KOPT-K1 (cell line): ENCODE measurements around the gene BCAN.

Source experiments
- H3K27ac ChIP-seq: fragments of 200-600 bp; sonication (generic); 2 replicates; pipeline ENCODE4 v1.5.1; 2016; ENCODE audit warnings: antibody characterized with exemption, mild to moderate bottlenecking, low read depth, low read length; ENCODE audit not compliant: poor library complexity, severe bottlenecking
- H3K36me3 ChIP-seq: fragments of 200-600 bp; sonication (generic); 2 replicates; pipeline ENCODE4 v1.5.1; 2017; ENCODE audit warnings: antibody characterized with exemption, mild to moderate bottlenecking, low read length, moderate library complexity; ENCODE audit not compliant: insufficient read depth
- H3K9me3 ChIP-seq: fragments of 200-600 bp; sonication (generic); 2 replicates; pipeline ENCODE4 v1.5.1; 2017; ENCODE audit warnings: antibody characterized with exemption, low read length, mild to moderate bottlenecking; ENCODE audit not compliant: insufficient read depth, poor library complexity, severe bottlenecking

The BCAN gene

DNA sequence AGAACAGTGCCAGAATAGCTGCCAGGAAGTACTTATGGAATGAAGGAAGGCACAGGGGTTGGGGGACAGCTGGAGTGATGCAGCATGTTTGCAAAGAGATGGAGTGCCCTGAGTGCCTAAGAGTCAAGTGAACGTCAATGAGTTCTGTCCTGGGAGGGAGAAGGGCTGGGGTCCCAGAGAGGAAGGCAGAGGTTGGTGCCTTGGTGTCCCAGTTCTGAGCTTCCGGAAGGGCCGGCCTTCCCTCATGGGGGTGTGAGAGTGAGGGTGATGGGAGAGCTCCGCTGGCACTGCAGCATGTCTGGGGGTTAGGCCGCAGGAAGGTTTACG lies 17.7 kb downstream of the BCAN start:
- no peaks in the 10 kb centered on the region for H3K9me3 ChIP-seq
- H3K36me3 ChIP-seq: no peaks in the 10 kb centered on the region
- H3K27ac ChIP-seq: no peak overlapping the region

DNA sequence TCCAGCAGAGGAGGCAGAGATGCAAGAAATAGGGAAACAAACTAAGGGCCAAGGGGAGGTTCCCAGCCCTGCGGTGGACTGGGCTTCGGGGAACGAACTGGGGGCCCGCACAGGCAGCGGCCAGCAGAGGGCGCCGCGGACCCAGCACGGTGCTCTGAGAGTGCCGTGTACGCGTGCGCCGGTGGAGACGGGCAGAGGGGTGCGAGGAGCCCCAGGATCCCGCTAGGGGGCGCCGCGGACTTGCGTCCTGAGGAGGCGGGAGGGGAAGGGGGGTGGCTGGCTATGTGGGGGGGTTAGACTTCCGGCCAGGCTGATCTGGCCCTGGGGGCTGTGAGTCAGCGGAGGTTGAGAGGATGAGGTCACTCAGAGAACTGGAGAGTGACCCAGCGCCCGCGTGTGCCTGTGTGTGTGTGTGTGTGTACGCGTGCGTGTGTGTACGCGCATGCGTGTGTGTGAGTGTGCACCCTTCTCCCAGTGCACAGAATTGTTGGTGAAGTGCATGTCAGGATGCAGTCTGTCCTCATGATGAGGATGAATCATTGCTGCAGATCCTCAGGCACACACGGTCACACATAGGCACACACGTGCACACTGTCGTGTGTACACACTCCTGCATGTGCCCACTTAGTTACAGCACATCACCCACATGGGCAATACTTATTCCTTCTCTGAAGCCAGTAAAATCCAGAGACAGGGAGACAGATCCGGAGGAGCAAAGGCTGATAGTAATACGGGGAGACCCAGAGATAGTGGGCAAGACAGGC lies 18.3 kb downstream of the BCAN start:
- no peak overlapping the region for H3K27ac ChIP-seq
- H3K9me3 ChIP-seq: no peaks in the 10 kb centered on the region
- no peaks in the 10 kb centered on the region for H3K36me3 ChIP-seq

DNA sequence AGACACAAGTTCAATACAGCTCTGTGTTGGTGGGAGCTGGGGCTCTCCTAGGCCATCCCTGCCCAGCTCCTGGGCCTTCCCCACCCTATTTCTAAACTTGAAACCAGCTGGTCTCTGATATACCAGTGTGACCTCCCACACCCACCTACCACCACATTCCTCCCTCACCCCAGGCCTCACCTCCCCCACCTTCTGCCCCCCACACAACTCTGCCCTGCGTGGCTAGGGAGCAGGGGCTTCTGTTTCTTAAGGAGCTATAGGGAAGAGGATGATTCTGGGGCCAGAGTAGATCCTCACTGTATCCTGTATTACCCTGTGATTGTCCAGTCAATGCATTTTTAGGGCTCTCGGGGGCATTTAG lies 18.8 kb downstream of the BCAN start:
- Histone ChIP-seq H3K27ac (peak overlapping the region; percentile 10), H3K9me3 (no peaks in the 10 kb centered on the region), H3K36me3 (no peaks in the 10 kb centered on the region)

DNA sequence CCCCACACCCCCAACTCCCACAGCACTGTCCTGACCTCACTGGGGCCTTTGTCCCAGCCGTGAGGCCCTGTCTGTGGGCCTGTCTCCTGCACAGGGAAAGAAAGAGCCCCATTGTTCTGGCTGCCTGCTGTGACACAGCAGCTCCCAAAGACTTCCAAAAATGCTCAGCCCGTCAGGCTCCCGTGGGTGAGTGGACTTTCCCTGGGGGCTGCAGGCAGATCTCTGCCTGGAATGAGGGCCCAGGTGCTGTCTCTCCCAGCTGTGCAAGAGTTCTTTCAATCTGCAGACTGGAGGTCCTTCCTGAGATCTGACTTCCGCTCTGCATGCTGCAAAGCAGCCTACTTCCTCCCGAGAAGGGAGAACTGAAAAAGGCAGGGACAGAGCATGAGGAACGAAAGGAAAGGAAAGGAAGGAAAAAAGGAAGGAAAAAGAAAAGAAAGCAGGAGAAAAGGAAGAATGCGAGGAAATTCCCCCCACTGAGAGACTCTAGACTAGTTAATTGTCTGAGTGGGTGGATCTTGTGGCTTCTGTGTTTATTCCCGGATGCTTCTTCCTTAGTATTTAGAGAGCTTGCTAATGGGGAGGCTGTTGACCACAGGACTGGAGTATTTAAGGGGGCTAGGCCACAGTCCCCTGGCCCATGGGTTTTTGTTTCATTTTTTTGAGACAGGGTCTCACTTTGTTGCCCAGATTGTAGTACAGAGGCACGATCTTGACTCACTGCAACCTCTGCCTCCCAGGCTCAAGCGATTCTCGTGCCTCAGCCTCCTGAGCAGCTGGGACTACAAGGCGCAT lies 20.3 kb downstream of the BCAN start:
- Histone ChIP-seq H3K9me3 (no peaks in the 10 kb centered on the region), H3K27ac (no peak overlapping the region), H3K36me3 (no peaks in the 10 kb centered on the region)

DNA sequence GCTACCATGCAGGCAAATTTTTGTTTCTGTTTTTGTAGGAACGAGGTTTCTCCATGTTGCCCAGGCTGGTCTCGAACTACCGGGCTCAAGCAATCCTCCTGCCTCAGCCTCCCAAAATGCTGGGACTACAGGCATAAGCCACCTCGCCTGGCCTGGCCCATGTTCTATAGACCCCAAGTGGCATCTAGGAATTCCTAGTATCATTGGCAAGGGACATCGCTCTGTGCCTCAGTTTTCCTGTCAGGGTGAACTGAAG lies 20.8 kb downstream of the BCAN start:
- no peaks in the 10 kb centered on the region for H3K9me3 ChIP-seq
- no peaks in the 10 kb centered on the region for H3K36me3 ChIP-seq
- no peak overlapping the region for H3K27ac ChIP-seq

DNA sequence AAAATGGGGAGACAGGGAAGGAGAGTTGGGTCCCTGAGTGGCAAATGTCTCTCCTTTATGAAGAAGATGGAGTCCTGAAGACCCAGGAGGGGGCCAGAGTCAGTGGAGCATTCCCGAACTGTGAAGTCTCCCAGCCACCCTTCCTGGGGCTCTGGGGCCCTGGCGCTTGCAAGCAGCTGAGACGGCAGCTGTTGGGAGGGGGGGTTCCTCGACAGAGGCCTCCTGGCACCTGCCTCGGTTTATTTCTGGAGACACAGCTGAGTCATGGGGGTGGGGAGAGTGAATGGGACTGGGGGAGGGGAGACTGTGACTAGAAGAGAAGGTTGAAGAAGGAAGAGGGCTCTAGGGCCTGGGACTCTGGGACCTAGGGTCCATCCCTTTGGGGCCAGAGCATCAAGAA lies 21.3 kb downstream of the BCAN start:
- H3K9me3 ChIP-seq: no peaks in the 10 kb centered on the region
- no peak overlapping the region for H3K27ac ChIP-seq
- no peaks in the 10 kb centered on the region for H3K36me3 ChIP-seq

DNA sequence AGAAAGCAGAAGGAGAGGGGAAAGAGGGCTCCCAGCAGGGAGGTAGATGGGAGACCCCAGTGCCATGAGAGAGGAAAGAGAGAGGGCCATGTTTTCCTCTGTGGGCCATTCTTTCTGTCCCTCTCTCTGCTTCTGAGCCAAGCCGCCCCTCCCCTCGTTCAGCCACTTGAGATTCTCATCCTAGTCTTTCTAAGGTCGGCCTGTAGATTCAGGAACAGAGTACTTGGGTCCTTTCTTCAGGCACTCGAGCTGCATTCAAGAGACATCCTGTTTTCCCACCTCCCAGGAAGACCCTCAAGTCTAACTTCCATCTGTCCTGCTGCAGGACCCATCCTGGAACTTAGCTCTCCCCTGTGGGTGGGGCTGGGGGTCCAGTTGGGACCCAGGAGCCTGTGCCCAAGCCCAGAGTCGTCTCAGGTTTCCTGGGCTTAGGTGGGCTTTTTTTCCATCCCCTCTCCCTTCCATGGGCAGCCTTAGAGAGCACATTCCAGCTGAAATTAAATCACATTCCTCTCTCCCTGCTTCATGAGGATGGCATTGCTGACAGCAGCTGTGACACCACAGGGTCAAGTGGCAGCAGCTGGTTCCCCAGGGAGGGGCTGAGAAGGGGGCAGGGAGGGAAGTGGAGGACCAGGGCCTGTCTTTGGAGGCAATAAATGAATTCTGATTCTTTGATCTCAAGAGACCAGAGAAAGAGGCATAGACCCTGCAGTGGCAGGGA lies 22.3 kb downstream of the BCAN start:
- Histone ChIP-seq H3K9me3 (no peaks in the 10 kb centered on the region), H3K36me3 (no peaks in the 10 kb centered on the region), H3K27ac (no peak overlapping the region)

DNA sequence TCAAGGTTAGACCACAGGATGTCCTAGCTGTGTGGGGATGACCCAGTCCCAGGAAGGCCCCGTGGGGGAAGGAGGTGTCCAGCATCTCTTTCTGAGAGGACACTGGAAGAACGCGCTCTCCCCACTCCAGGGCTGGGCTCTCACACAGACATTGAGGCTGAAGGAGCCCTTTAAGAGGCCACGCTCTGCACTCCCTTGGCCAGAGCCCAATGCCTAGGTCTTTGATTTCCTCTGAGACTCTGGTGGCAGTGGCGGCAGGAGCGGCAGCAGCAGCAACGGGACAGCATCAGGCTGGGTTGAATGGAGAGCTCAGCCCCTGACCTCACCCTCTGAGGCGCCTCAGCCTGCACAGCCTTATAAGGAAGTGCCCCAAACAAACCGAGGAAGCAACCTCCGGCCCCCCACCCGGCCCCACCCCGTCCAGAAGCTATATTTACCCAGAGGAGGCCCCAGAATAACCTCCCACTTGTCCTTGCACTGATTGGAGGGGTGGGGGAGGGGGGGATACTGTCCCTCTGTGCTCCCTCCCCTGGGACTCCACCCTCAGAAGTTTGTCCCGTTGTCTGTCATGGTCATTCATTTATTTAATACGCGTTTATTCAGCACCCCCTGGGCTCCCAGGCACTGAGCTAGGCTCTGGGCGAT lies 23.0 kb downstream of the BCAN start:
- H3K9me3 ChIP-seq: no peaks in the 10 kb centered on the region
- H3K27ac ChIP-seq: no peak overlapping the region
- H3K36me3 ChIP-seq: no peaks in the 10 kb centered on the region

DNA sequence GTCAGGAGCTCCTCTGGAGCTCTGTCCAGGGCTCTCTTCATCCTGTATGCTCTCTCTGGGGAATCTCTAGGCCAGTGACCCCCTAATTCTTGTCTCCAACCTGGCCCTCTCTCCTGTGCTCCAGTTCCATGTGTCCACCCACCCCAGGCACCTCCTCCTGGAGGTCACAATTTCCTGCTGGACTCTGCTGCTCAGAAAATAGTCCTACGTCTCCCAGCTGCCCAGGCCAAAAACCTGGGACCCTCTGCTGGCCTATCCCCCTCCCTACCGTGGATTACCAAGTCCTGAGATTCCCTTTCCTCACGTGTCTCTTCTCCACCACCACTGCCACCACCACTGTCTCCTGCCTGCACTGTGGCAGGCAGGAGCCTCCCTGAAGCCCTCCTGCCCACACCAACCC lies 23.6 kb downstream of the BCAN start:
- H3K36me3 ChIP-seq: no peaks in the 10 kb centered on the region
- H3K27ac ChIP-seq: no peak overlapping the region
- no peaks in the 10 kb centered on the region for H3K9me3 ChIP-seq

DNA sequence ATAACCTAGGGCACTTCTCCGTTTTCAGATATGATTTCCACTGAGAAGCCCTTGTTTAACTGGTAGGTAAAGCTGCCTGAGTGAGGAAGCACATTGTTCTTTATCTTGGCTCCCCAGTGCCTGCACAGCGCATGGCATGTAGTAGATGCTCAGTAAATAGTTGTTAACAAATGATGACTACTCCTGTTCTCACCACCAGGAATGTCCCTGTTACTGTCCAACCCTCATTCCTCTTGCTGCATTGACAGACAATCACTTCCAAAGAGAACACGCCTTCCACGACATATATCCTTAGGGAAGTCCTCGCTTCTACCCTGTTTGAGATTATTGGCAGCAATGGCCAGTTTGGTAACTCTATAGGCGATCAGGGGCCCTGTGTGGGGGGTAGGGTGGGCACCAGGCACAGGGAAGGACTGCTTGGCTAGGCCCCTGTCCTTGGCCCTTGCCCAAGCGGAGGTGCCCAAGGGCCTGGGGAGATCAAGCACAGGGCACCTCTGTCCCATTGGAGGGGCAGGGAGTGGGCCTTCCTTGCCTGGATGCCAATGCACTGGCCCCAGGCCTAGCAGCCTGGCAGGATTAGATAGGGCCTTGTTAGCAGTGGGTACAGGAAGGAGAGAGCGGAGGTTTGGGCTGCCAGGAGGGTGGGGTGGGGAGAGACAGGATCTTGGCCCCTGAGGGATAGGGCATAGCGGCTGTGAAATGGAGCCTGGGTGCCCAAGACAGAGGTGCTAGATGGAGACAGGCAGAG lies 25.1 kb downstream of the BCAN start:
- Histone ChIP-seq H3K9me3 (no peaks in the 10 kb centered on the region), H3K36me3 (no peaks in the 10 kb centered on the region), H3K27ac (no peak overlapping the region)

DNA sequence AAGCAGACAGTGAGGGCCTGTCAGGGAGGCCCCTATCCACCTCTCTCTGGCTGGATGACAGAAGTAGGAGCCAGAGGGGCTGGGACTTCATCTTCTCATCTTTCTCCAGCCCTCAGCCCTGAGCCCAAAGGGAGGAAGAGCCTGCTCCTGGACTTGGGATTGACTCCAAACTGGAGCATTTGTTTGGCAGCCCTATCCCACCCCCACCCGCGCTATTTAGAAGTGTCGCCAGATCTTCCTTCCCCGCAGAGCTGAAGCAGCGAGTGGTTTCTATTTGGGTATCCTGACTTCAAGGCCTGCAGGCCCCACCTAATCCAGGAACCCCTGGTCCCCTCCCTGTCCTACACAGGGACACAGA lies 25.7 kb downstream of the BCAN start:
- H3K36me3 ChIP-seq: no peaks in the 10 kb centered on the region
- H3K9me3 ChIP-seq: no peaks in the 10 kb centered on the region
- no peak overlapping the region for H3K27ac ChIP-seq

DNA sequence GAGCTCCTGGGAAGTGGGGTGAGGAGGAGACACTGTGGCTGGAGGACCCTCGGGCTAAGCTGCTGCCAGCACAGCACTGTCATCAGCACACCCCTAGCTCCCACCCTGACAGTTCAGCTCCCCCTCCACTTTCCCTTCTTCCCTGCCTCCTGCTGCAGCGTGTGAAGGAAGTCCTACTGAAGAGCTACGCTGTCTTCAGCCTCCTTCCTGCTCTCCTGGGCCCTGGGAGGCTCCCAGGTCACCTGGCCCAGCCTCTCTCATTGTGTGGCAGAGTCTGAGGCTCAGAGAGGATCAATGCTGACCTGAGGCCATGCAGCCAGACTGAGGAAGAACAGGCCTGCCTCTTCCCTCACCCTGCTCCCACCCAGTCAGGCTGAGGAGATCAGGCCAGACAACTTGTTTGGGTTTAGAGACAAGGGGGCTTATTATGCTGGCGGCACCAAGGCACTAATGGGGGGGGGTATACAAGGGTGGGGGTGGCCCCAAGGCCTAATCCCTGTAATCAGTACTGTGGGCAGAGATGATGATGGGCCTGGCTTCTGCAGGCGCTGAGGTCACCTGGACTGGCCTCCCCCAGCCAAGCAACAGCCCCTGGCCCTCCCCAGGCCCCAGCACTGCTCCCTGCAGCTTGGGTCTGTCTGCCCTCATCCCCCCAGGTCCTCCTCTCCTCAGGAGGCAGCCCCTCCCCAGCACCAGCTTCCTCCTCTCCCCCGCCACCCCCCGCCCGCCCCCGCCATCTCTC lies 26.2 kb downstream of the BCAN start:
- Histone ChIP-seq H3K27ac (no peak overlapping the region), H3K36me3 (no peaks in the 10 kb centered on the region), H3K9me3 (no peaks in the 10 kb centered on the region)

DNA sequence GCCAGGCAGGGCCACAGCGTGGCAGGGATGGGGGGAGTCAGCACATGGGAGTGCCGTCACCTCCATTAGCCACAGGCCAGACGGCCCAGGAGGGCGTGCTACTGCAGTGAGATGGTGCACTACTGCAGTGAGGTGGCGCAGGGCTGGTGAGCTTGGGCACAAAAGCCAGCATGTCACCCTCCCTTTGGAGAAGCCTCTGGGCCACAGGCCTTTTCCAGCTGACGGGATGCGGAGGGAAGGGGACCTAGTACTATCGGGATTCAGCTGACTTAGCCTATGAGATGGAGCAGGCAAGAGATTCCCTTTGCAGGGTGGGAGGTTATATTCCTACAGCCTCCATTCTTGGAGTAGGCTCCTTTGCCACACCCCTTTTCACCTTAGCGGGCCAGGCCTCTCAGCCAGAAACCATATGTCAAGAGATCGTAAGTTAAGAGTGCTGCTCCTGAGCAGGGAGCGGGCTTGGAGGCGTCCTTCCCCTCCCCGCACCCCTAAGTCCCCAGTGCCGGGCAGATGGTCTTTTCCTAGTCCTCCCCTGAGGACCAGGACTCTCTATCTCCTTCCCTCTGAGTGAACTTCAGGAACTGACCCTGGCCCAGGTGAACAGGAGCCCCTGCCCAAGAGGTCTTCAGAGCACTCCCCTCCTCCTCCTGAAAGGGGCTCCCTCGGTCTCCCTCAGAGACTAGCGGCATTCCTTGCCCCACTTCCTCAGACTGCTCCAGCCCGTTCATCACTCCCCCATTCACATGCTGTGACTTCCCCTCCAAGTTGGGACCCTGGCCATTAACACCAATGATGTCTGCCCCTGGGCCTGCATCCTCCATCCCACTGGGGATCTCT lies 27.1 kb downstream of the BCAN start:
- Histone ChIP-seq H3K27ac (no peak overlapping the region), H3K9me3 (no peaks in the 10 kb centered on the region), H3K36me3 (no peaks in the 10 kb centered on the region)

DNA sequence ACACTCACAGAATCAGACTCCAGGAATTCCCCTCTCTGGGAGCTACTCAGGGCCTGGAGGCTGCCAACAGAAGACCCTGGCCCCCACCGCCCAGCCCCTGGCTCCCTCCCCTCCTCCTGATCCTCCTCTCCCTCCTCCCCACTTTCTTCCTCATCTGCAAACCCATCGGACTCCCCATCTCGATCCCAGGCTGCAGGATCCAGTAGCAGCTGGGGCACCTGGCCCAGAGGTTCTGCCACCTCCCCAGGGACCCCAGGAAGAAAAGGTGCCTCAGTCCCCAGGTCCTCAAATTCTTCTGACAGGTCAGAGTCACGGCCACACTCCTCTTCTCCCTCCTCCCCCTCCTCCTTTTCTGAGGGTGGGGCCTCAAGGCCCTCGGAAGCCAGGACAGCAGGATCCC lies 27.9 kb downstream of the BCAN start:
- Histone ChIP-seq H3K36me3 (no peaks in the 10 kb centered on the region), H3K9me3 (no peaks in the 10 kb centered on the region), H3K27ac (no peak overlapping the region)
